Right cardiac atrium (tissue), 5 donors: ENCODE data around the gene ASIC4. TPM values are rescaled to one million over a fixed set of nuclear protein-coding genes. Genes with fewer than 3 reads are reported as not detected.

ENCODE experiments used
- ATAC-seq, 2 donors: fragments of 200-7000 bp; cut with Tn5 transposase; one replicate each; pipeline versions ENCODE4 v1.8.0 to v1.9.1; 2020; ENCODE audit warnings: moderate library complexity in 2 of 2, mild to moderate bottlenecking in 1 of 2
- DNase-seq, 3 donors: peaks; one replicate each; pipeline ENCODE4 v3.0.0-alpha.2; 2020
- H3K27ac ChIP-seq: one replicate; pipeline ENCODE4 v1.5.1; 2013; ENCODE audit warnings: mild to moderate bottlenecking, low read length, control low read depth, moderate library complexity
- H3K27me3 ChIP-seq: one replicate; pipeline ENCODE4 v1.6.1; 2013; ENCODE audit not compliant: control insufficient read depth, insufficient read depth
- H3K4me1 ChIP-seq: one replicate; pipeline ENCODE4 v1.6.1; 2013; ENCODE audit warnings: low read length; ENCODE audit not compliant: control insufficient read depth, insufficient read depth
- H3K4me3 ChIP-seq: one replicate; pipeline ENCODE4 v1.5.1; 2013; ENCODE audit warnings: low read length, control low read depth
- H3K9me3 ChIP-seq: one replicate; pipeline ENCODE4 v1.6.1; 2013; ENCODE audit warnings: low read length; ENCODE audit not compliant: control insufficient read depth
- WGBS: extraction: QIAGEN DNeasy Blood & Tissue Kit; methylation state at CpG from one replicate; pipeline ENCODE4 v1.1.7; 2013; 5-methylcytosine and 5-hydroxymethylcytosine counted together
- intact Hi-C, 4 donors: fragments of 100-400 bp; cut with DNase I; formaldehyde crosslinking; loops; one replicate each; pipeline versions ENCODE4 v1.11.0 to v1.14.0; 2022 to 2023
- microRNA-seq, 2 donors: library from miRNA; unstranded; fragments of <30 nt; microRNA quantifications; one replicate each; pipeline ENCODE4 v1.2.0, GENCODE V29; 2020 to 2021
- polyA plus RNA-seq: library from polyadenylated mRNA; stranded (reverse); fragments of 200-250 nt; gene quantifications from one replicate; pipeline ENCODE4 v1.2.3, GENCODE V29; 2013
- total RNA-seq, 4 donors: library from RNA; stranded (reverse); fragmentation: NEBNext Ultra II Directional; extraction: Animal tissue kit (Norgen Biotek cat#: 25700); gene quantifications; one replicate each; pipeline ENCODE4 v1.2.1, GENCODE V29; 2021
- donor health status: healthy with polysubstance abuse.
- donor health status: DM: no; HTN: yes; CAD: no.
- donor health status: DM: no; HTN: no; CAD: no.
- donor health status: DM: no; HTN: yes; CAD: no; lungs with severe emphysema.
- donor health status: DM: yes; HTN: yes; CAD: no.

Gene ASIC4
- total and polyA plus RNA-seq, 5 donors, result 0.28 to 1.8 (median 1.5) TPM

- no peak overlapping the region for H3K27ac ChIP-seq
- intact Hi-C loops, result loop anchor here in 1 of 4 donors (2.0 to 5.0 kb wide), 3 partner anchors 18 to 68 kb away; partner anchors contain the start of gene SLC4A3
- no peak overlapping the region for H3K4me3 ChIP-seq
- DNase-seq, result peak in 2 of 3 donors; percentile 54 to 56
- H3K9me3 ChIP-seq, result no peaks in the 10 kb centered on the region
- H3K27me3 ChIP-seq, result no peaks in the 10 kb centered on the region
- WGBS, result 83% methylated on average over 22 of the region's 22 CpGs
- ATAC-seq, result no peak
- H3K4me1 ChIP-seq, result peaks cover 1% of the 10 kb centered on the region
These were observed 60.4 kb downstream of the ASIC4 start for GRCh38 chr2:219574484-219575311.

GRCh38 chr2:219575566-219576504 lies 61.6 kb downstream of the ASIC4 start:
- Histone ChIP-seq H3K4me1 (peaks cover 1% of the 10 kb centered on the region), H3K27ac (no peak overlapping the region), H3K27me3 (no peaks in the 10 kb centered on the region), H3K9me3 (no peaks in the 10 kb centered on the region), H3K4me3 (no peak overlapping the region)
- DNase-seq (peak in 1 of 3 donors; percentile 50), ATAC-seq (no peak)
- 83% methylated on average over 6 of the region's 6 CpGs for WGBS
- intact Hi-C loops, result loop anchor here in 1 of 4 donors (2.0 kb wide), 1 partner anchor 17 kb away; no protein-coding TSS in a partner anchor

- no peak for ATAC-seq
- no peak overlapping the region for H3K27ac ChIP-seq
These were observed 62.5 kb downstream of the ASIC4 start for GRCh38 chr2:219576505-219577388.

GRCh38 chr2:219578811-219579613 lies 64.7 kb downstream of the ASIC4 start:
- Histone ChIP-seq H3K9me3 (no peaks in the 10 kb centered on the region), H3K4me3 (no peak overlapping the region), H3K4me1 (peaks cover 1% of the 10 kb centered on the region), H3K27me3 (no peaks in the 10 kb centered on the region), H3K27ac (no peak overlapping the region)
- WGBS, result 71% methylated on average over 8 of the region's 8 CpGs
- no peak for ATAC-seq
- intact Hi-C loops, result no loop called here
- no peak for DNase-seq

More at GRCh38 chr2:219576505-219577388, 62.5 kb downstream of the ASIC4 start:
- intact Hi-C loops, result no loop called here
- no peak overlapping the region for H3K4me3 ChIP-seq
- H3K9me3 ChIP-seq, result no peaks in the 10 kb centered on the region
- WGBS, result 20% methylated on average over 15 of the region's 15 CpGs
- peak in 1 of 3 donors; percentile 70 for DNase-seq
- no peaks in the 10 kb centered on the region for H3K27me3 ChIP-seq
- H3K4me1 ChIP-seq, result peaks cover 1% of the 10 kb centered on the region

- Histone ChIP-seq H3K27me3 (no peaks in the 10 kb centered on the region), H3K4me3 (no peak overlapping the region), H3K27ac (no peak overlapping the region), H3K4me1 (no peaks in the 10 kb centered on the region), H3K9me3 (no peaks in the 10 kb centered on the region)
- no peak for DNase-seq
- ATAC-seq, result no peak
- intact Hi-C loops, result no loop called here
- 81% methylated on average over 2 of the region's 2 CpGs for WGBS
These were observed 67.1 kb downstream of the ASIC4 start for GRCh38 chr2:219581346-219581745.

Small RNA genes lying within 50 kb of the gene (microRNA-seq; reads per million reads assigned to microRNA genes)
- 3.2 to 4.6 reads per million in 2 donors for gene MIR3132

Other genes with a start within 250 kb of the ASIC4 start
- 10 to 100 TPM; 43.9 to 78.7 (median 65.8) TPM for gene DNAJB2, start 235.1 kb upstream of the ASIC4 start, total RNA-seq
- 57.5 TPM for gene DNAJB2, start 235.1 kb upstream of the ASIC4 start, polyA plus RNA-seq
- gene PTPRN, start 205.1 kb upstream of the ASIC4 start, total RNA-seq, result under 1 TPM in 1 of 4 donors, not detected in 3; 0.25 TPM
- gene PTPRN, start 205.1 kb upstream of the ASIC4 start, polyA plus RNA-seq, result 0.41 TPM
- not detected for gene RESP18, start 181.7 kb upstream of the ASIC4 start, total RNA-seq
- gene RESP18, start 181.7 kb upstream of the ASIC4 start, polyA plus RNA-seq, result not detected
- gene DNPEP, start 126.6 kb upstream of the ASIC4 start, total RNA-seq, result 10 to 100 TPM; 42.2 to 58.8 (median 56.2) TPM
- 50.0 TPM for gene DNPEP, start 126.6 kb upstream of the ASIC4 start, polyA plus RNA-seq
- over 10,000 TPM in 1 of 4 donors, 1,000 to 10,000 TPM in 3; 6,970 to 10,932 (median 7,338) TPM for gene DES, start 96.1 kb upstream of the ASIC4 start, total RNA-seq
- gene DES, start 96.1 kb upstream of the ASIC4 start, polyA plus RNA-seq, result 9,146 TPM
- 100 to 1,000 TPM; 122 to 176 (median 159) TPM for gene SPEG, start 79.6 kb upstream of the ASIC4 start, total RNA-seq
- 85.5 TPM for gene SPEG, start 79.6 kb upstream of the ASIC4 start, polyA plus RNA-seq
- 10 to 100 TPM; 22.9 to 27.5 (median 25.4) TPM for gene GMPPA, start 15.6 kb upstream of the ASIC4 start, total RNA-seq
- 21.6 TPM for gene GMPPA, start 15.6 kb upstream of the ASIC4 start, polyA plus RNA-seq
- 100 to 1,000 TPM in 2 of 4 donors, 10 to 100 TPM in 2; 92.6 to 145 (median 101) TPM for gene CHPF, start 29.3 kb downstream of the ASIC4 start, total RNA-seq
- 115 TPM for gene CHPF, start 29.3 kb downstream of the ASIC4 start, polyA plus RNA-seq
- 1 to 10 TPM; 1.8 to 3.4 (median 3.1) TPM for gene TMEM198, start 29.5 kb downstream of the ASIC4 start, total RNA-seq
- 3.4 TPM for gene TMEM198, start 29.5 kb downstream of the ASIC4 start, polyA plus RNA-seq
- gene OBSL1, start 57.1 kb downstream of the ASIC4 start, total RNA-seq, result 100 to 1,000 TPM; 263 to 321 (median 294) TPM
- gene OBSL1, start 57.1 kb downstream of the ASIC4 start, polyA plus RNA-seq, result 179 TPM
- gene INHA, start 57.8 kb downstream of the ASIC4 start, total RNA-seq, result 10 to 100 TPM; 16.7 to 47.6 (median 28.1) TPM
- 28.7 TPM for gene INHA, start 57.8 kb downstream of the ASIC4 start, polyA plus RNA-seq
- gene STK11IP, start 83.4 kb downstream of the ASIC4 start, total RNA-seq, result 10 to 100 TPM; 12.1 to 19.0 (median 15.1) TPM
- gene STK11IP, start 83.4 kb downstream of the ASIC4 start, polyA plus RNA-seq, result 13.4 TPM
- gene SLC4A3, start 113.1 kb downstream of the ASIC4 start, total RNA-seq, result 100 to 1,000 TPM; 322 to 445 (median 392) TPM
- 288 TPM for gene SLC4A3, start 113.1 kb downstream of the ASIC4 start, polyA plus RNA-seq